GM19455 (cell line): ENCODE measurements around the gene PANX2.
"Not testable (repeated sequence)": the region's sequence is repeated elsewhere in the genome, so short reads cannot be mapped to it uniquely, and the experiment has no call there.

Experiments
- ATAC-seq: cut with Tn5 transposase; IDR thresholded peaks from one replicate; pipeline ENCODE4 v1.9.1; 2021; ENCODE audit not compliant: unreplicated experiment

The PANX2 gene

GRCh38 chr22:50146439-50147238 lies 23.9 kb upstream of the PANX2 start:
- no peak for ATAC-seq

- not testable (repeated sequence) for ATAC-seq
These were observed 23.0 kb upstream of the PANX2 start for GRCh38 chr22:50147258-50148165.

- ATAC-seq = no peak
These were observed 22.4 kb upstream of the PANX2 start for GRCh38 chr22:50148166-50148500.

GRCh38 chr22:50148991-50149721 lies 21.4 kb upstream of the PANX2 start:
- ATAC-seq = no peak

- no peak for ATAC-seq
These were observed 20.1 kb upstream of the PANX2 start for GRCh38 chr22:50150161-50151129.

- ATAC-seq = no peak
These were observed 18.7 kb upstream of the PANX2 start for GRCh38 chr22:50151571-50152537.

GRCh38 chr22:50153056-50153755 lies 17.3 kb upstream of the PANX2 start:
- no peak for ATAC-seq

- no peak for ATAC-seq
These were observed 16.8 kb upstream of the PANX2 start for GRCh38 chr22:50153756-50154140.

- no peak for ATAC-seq
These were observed 12.7 kb upstream of the PANX2 start for GRCh38 chr22:50157709-50158375.

GRCh38 chr22:50160947-50161346 lies 9.6 kb upstream of the PANX2 start:
- no peak for ATAC-seq

- ATAC-seq = no peak
These were observed 8.8 kb upstream of the PANX2 start for GRCh38 chr22:50161508-50162390.

GRCh38 chr22:50162391-50162956 lies 8.1 kb upstream of the PANX2 start:
- no peak for ATAC-seq

- ATAC-seq = no peak
These were observed 5.0 kb upstream of the PANX2 start for GRCh38 chr22:50165436-50166123.

- no peak for ATAC-seq
These were observed 2.6 kb upstream of the PANX2 start for GRCh38 chr22:50167689-50168489.

GRCh38 chr22:50168490-50169180 lies 1.9 kb upstream of the PANX2 start:
- ATAC-seq = not testable (repeated sequence)
